Endothelial cell (in vitro differentiated cells): Measurements from ENCODE around the gene VASH2. TPM values are rescaled to one million over a fixed set of nuclear protein-coding genes. Genes with fewer than 3 reads are reported as not detected.
"Not testable (repeated sequence)": the region's sequence is repeated elsewhere in the genome, so short reads cannot be mapped to it uniquely, and the experiment has no call there.

Experiments used
- DNase-seq: peaks from one replicate; pipeline ENCODE4 v3.0.0; 2021; ENCODE audit warnings: low spot score
- H3K27ac Mint-ChIP-seq: one replicate; pipeline ENCODE4 v1.8.0; 2021; ENCODE audit warnings: mixed read lengths, inconsistent platforms; ENCODE audit not compliant: unreplicated experiment
- H3K27me3 Mint-ChIP-seq: one replicate; pipeline ENCODE4 v1.8.0; 2021; ENCODE audit warnings: mild to moderate bottlenecking, moderate library complexity, mixed read lengths, inconsistent platforms; ENCODE audit not compliant: unreplicated experiment
- H3K36me3 Mint-ChIP-seq: one replicate; pipeline ENCODE4 v1.8.0; 2021; ENCODE audit warnings: mild to moderate bottlenecking, low read depth, mixed read lengths, inconsistent platforms; ENCODE audit not compliant: unreplicated experiment
- H3K4me1 Mint-ChIP-seq: one replicate; pipeline ENCODE4 v1.8.0; 2021; ENCODE audit warnings: mild to moderate bottlenecking, mixed read lengths, inconsistent platforms; ENCODE audit not compliant: unreplicated experiment
- H3K4me3 Mint-ChIP-seq: one replicate; pipeline ENCODE4 v1.8.0; 2021; ENCODE audit warnings: mild to moderate bottlenecking, mixed read lengths, inconsistent platforms; ENCODE audit not compliant: unreplicated experiment
- H3K9me3 Mint-ChIP-seq: one replicate; pipeline ENCODE4 v1.8.0; 2021; ENCODE audit warnings: mixed read lengths, inconsistent platforms; ENCODE audit not compliant: unreplicated experiment
- CTCF ChIP-seq: fragments of 200-600 bp; sonication (generic); IDR thresholded peaks from one replicate; pipeline ENCODE4 v1.5.0; 2021; ENCODE audit warnings: antibody characterized with exemption; ENCODE audit not compliant: unreplicated experiment
- total RNA-seq: library from RNA; stranded (reverse); fragmentation: NEBNext Ultra II Directional; extraction: Animal tissue kit (Norgen Biotek cat#: 25700); gene quantifications from one replicate; pipeline ENCODE4 v1.2.1, GENCODE V29; 2021; ENCODE audit not compliant: unreplicated experiment

The VASH2 gene
- total RNA-seq, 1 donor from 2014 or later = 8.3 TPM

- peaks cover 18% of the 10 kb centered on the region for H3K4me1 Mint-ChIP-seq
- H3K27me3 Mint-ChIP-seq = peaks cover 7% of the 10 kb centered on the region
- no peak for TF ChIP-seq CTCF
- H3K27ac Mint-ChIP-seq = no peak overlapping the region
- no peak overlapping the region for H3K4me3 Mint-ChIP-seq
- no peaks in the 10 kb centered on the region for H3K9me3 Mint-ChIP-seq
- H3K36me3 Mint-ChIP-seq = peaks cover 7% of the 10 kb centered on the region
- DNase-seq = no peak
Measured at GRCh38 chr1:212960932-212961331, 10.6 kb downstream of the VASH2 start.

- Mint-ChIP-seq H3K27me3 (peaks cover 7% of the 10 kb centered on the region), H3K9me3 (no peaks in the 10 kb centered on the region), H3K4me3 (no peak overlapping the region), H3K27ac (no peak overlapping the region), H3K4me1 (peaks cover 15% of the 10 kb centered on the region), H3K36me3 (peaks cover 15% of the 10 kb centered on the region)
- TF ChIP-seq CTCF = no peak
- DNase-seq = no peak
Measured at GRCh38 chr1:212962509-212962908, 12.2 kb downstream of the VASH2 start.

DNA sequence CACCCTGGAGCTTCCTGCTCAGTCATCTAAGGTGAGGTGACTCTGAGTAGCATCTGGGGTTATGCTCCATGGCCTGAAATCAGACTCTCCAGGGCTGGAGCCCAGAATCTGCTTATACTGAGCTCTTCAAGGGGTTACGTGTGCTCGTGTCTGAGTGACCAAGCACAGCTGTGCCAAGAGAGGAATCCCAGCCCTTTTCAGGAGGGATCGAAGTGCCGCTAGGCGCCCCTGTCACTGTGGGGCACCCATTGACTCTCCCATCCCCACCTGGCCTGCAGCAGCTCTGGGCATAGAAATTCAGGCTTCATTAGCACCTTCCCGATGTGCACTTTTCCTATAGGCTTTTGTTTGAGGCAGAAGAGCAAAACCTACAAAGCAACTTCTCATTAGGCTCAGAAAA is 13.8 kb downstream of the VASH2 start:
- no peaks in the 10 kb centered on the region for H3K9me3 Mint-ChIP-seq
- peaks cover 24% of the 10 kb centered on the region for H3K4me1 Mint-ChIP-seq
- peaks cover 15% of the 10 kb centered on the region for H3K36me3 Mint-ChIP-seq
- TF ChIP-seq CTCF = no peak
- H3K27ac Mint-ChIP-seq = no peak overlapping the region
- peaks cover 7% of the 10 kb centered on the region for H3K27me3 Mint-ChIP-seq
- DNase-seq = no peak
- no peak overlapping the region for H3K4me3 Mint-ChIP-seq

- H3K27me3 Mint-ChIP-seq = not testable (repeated sequence)
Measured at GRCh38 chr1:212964993-212965392, 14.7 kb downstream of the VASH2 start.

DNA sequence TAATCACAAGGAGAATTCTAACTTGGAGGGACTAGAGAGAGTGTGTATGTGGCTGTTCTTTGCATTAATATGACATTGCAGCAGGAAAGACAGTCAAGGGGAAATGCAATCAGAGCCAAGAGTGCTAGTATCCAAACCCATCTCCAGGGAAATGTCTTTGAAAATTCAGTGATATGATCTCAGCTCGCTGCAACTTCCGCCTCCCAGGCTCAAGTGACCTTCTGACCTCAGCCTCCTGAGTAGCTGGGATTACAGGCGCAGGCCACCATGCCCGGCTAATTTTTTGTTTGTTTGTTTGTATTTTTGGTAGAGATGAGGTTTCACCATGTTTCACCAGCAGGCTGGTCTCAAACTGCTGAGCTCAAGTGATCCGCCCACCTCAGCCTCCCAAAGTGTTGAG is 16.3 kb downstream of the VASH2 start:
- DNase-seq = no peak
- TF ChIP-seq CTCF = no peak
- Mint-ChIP-seq H3K9me3 (no peaks in the 10 kb centered on the region), H3K4me1 (peaks cover 17% of the 10 kb centered on the region), H3K27me3 (peaks cover 3% of the 10 kb centered on the region), H3K4me3 (no peak overlapping the region), H3K36me3 (peaks cover 15% of the 10 kb centered on the region), H3K27ac (no peak overlapping the region)

More at GRCh38 chr1:212964993-212965392, 14.7 kb downstream of the VASH2 start:
- DNase-seq, H3K9me3 Mint-ChIP-seq, H3K4me3 Mint-ChIP-seq, H3K27ac Mint-ChIP-seq: not testable (repeated sequence)
- peaks cover 15% of the 10 kb centered on the region for H3K36me3 Mint-ChIP-seq
- H3K4me1 Mint-ChIP-seq = peaks cover 19% of the 10 kb centered on the region
